NCI-H2196 treated with DMSO at 0.1 percent for 48 hours (cell line): Measurements from ENCODE around the gene APMAP.
"Not testable (repeated sequence)": the region's sequence is repeated elsewhere in the genome, so short reads cannot be mapped to it uniquely, and the experiment has no call there.

Experiments
- DNase-seq: peaks from one replicate; lab custom pipeline; 2025; ENCODE audit not compliant: unreplicated experiment; lab: John Stamatoyannopoulos, UW

The APMAP gene

GRCh38 chr20:24935140-24935539 is 57.4 kb downstream of the APMAP start:
- no peak for DNase-seq

GRCh38 chr20:24934716-24935115 is 57.8 kb downstream of the APMAP start:
- no peak for DNase-seq

GRCh38 chr20:24934101-24934661 is 58.4 kb downstream of the APMAP start:
- DNase-seq = no peak

GRCh38 chr20:24933266-24933908 is 59.2 kb downstream of the APMAP start:
- DNase-seq = no peak

GRCh38 chr20:24931893-24932292 is 60.7 kb downstream of the APMAP start:
- DNase-seq = not testable (repeated sequence)

- not testable (repeated sequence) for DNase-seq
Observed at GRCh38 chr20:24930724-24931688, 61.5 kb downstream of the APMAP start.

GRCh38 chr20:24929867-24930723 is 62.5 kb downstream of the APMAP start:
- peak; percentile 60 for DNase-seq

- DNase-seq = not testable (repeated sequence)
Observed at GRCh38 chr20:24929259-24929658, 63.3 kb downstream of the APMAP start.

- DNase-seq = not testable (repeated sequence)
Observed at GRCh38 chr20:24920706-24921105, 71.8 kb downstream of the APMAP start.

GRCh38 chr20:24919665-24920064 is 72.9 kb downstream of the APMAP start:
- DNase-seq = not testable (repeated sequence)

GRCh38 chr20:24918579-24919566 is 73.7 kb downstream of the APMAP start:
- no peak for DNase-seq

- DNase-seq = peak; percentile 45
Observed at GRCh38 chr20:24917797-24918578, 74.6 kb downstream of the APMAP start.

GRCh38 chr20:24917056-24917455 is 75.5 kb downstream of the APMAP start:
- no peak for DNase-seq

GRCh38 chr20:24916412-24916811 is 76.1 kb downstream of the APMAP start:
- no peak for DNase-seq

- DNase-seq = no peak
Observed at GRCh38 chr20:24915892-24916291, 76.7 kb downstream of the APMAP start.

GRCh38 chr20:24915440-24915839 is 77.1 kb downstream of the APMAP start:
- DNase-seq = no peak

GRCh38 chr20:24914388-24915241 is 77.9 kb downstream of the APMAP start:
- DNase-seq = no peak

GRCh38 chr20:24913076-24913628 is 79.4 kb downstream of the APMAP start:
- DNase-seq = no peak
